Thymus (tissue), 11 donors: ENCODE measurements around the gene B4GALT3. TPM values are rescaled to one million over a fixed set of nuclear protein-coding genes. Genes with fewer than 3 reads are reported as not detected.

Source experiments
- DNase-seq, 9 donors: peaks; one replicate each; pipeline ENCODE4 v3.0.0-alpha.2; 2013; ENCODE audit warnings: low spot score in 9 of 9, low read depth in 6 of 9, missing footprints in 1 of 9
- H3K27ac ChIP-seq, 2 donors: one replicate each; pipeline ENCODE4 v1.5.1; 2013; ENCODE audit warnings: control low read depth in 1 of 2, low read depth in 1 of 2, low read length in 1 of 2, mild to moderate bottlenecking in 1 of 2, moderate library complexity in 1 of 2
- H3K27me3 ChIP-seq, 2 donors: one replicate each; pipeline ENCODE4 v1.5.1; 2013; ENCODE audit warnings: low read length in 1 of 2; ENCODE audit not compliant: control insufficient read depth in 2 of 2, insufficient read depth in 1 of 2
- H3K36me3 ChIP-seq, 2 donors: one replicate each; pipeline ENCODE4 v1.5.1; 2013; ENCODE audit warnings: low read length in 1 of 2, mild to moderate bottlenecking in 1 of 2, moderate library complexity in 1 of 2; ENCODE audit not compliant: control insufficient read depth in 2 of 2, insufficient read depth in 2 of 2
- H3K4me1 ChIP-seq, 2 donors: one replicate each; pipeline ENCODE4 v1.5.1; 2013; ENCODE audit warnings: low read length in 2 of 2; ENCODE audit not compliant: control insufficient read depth in 2 of 2, insufficient read depth in 2 of 2
- H3K4me3 ChIP-seq, 2 donors: one replicate each; pipeline ENCODE4 v1.5.1; 2013; ENCODE audit warnings: low read length in 2 of 2, control low read depth in 1 of 2, mild to moderate bottlenecking in 1 of 2
- H3K9me3 ChIP-seq, 2 donors: one replicate each; pipeline ENCODE4 v1.5.1; 2013; ENCODE audit warnings: low read length in 1 of 2, mild to moderate bottlenecking in 1 of 2; ENCODE audit not compliant: control insufficient read depth in 2 of 2, insufficient read depth in 1 of 2
- WGBS: extraction: QIAGEN DNeasy Blood & Tissue Kit; methylation state at CpG from one replicate; pipeline ENCODE4 v1.1.7; 2013; 5-methylcytosine and 5-hydroxymethylcytosine counted together
- polyA plus RNA-seq: library from polyadenylated mRNA; stranded (reverse); fragments of 200-250 nt; gene quantifications from one replicate; pipeline ENCODE4 v1.2.3, GENCODE V29; 2013
- total RNA-seq: library from RNA; stranded (reverse); fragments of 120-200 nt; gene quantifications from one replicate; pipeline ENCODE4 v1.2.4, GENCODE V29; 2013
- donor health status: healthy.

B4GALT3 gene
- total and polyA plus RNA-seq, 2 donors: 14.3 to 32.0 TPM

GRCh38 chr1:161209790-161210409, 32.6 kb upstream of the B4GALT3 start:
- Histone ChIP-seq H3K27ac (no peak overlapping the region), H3K27me3 (no peaks in the 10 kb centered on the region), H3K36me3 (peaks cover 72 to 80% of the 10 kb centered on the region in 2 donors), H3K4me3 (no peak overlapping the region), H3K4me1 (peaks cover 0 to 6% of the 10 kb centered on the region in 2 donors), H3K9me3 (no peaks in the 10 kb centered on the region)
- DNase-seq: peak in 5 of 9 donors; percentile 40 to 78 (median 53)
- WGBS: 68% methylated on average over 11 of the region's 11 CpGs

- no peaks in the 10 kb centered on the region for H3K27me3 ChIP-seq
- WGBS: 94% methylated on average over 8 of the region's 8 CpGs
- H3K4me1 ChIP-seq: peaks cover 12 to 13% of the 10 kb centered on the region in 2 donors
- no peak for DNase-seq
- H3K27ac ChIP-seq: no peak overlapping the region
- no peak overlapping the region for H3K4me3 ChIP-seq
- H3K36me3 ChIP-seq: peaks cover 52 to 63% of the 10 kb centered on the region in 2 donors
- H3K9me3 ChIP-seq: no peaks in the 10 kb centered on the region
These were observed 29.9 kb upstream of the B4GALT3 start for GRCh38 chr1:161207173-161207572.

GRCh38 chr1:161206411-161207140, 29.3 kb upstream of the B4GALT3 start:
- Histone ChIP-seq H3K9me3 (peaks cover 0 to 4% of the 10 kb centered on the region in 2 donors), H3K4me1 (peaks cover 15 to 18% of the 10 kb centered on the region in 2 donors), H3K36me3 (peaks cover 47 to 57% of the 10 kb centered on the region in 2 donors), H3K27ac (no peak overlapping the region), H3K4me3 (no peak overlapping the region), H3K27me3 (no peaks in the 10 kb centered on the region)
- 97% methylated on average over 12 of the region's 12 CpGs for WGBS
- DNase-seq: no peak

GRCh38 chr1:161201836-161202712, 24.8 kb upstream of the B4GALT3 start, which contains the start of gene NDUFS2:
Gene NDUFS2, plus strand, starts transcription at chr1:161202367. Its CDS starts 19 bp downstream, at chr1:161202386.
- H3K27ac ChIP-seq: peak within 1 kb of the TSS; percentile 90
- peak within 1 kb of the TSS; percentile 56 to 84 for H3K4me3 ChIP-seq
- peaks cover 0 to 2% of the 10 kb centered on the region in 2 donors for H3K27me3 ChIP-seq
- whole genome bisulfite sequencing: 9% methylated on average over 53 of the region's 53 CpGs
- peaks cover 0 to 7% of the 10 kb centered on the region in 2 donors for H3K9me3 ChIP-seq
- peaks cover 17 to 34% of the 10 kb centered on the region in 2 donors for H3K4me1 ChIP-seq
- DNase-seq: peak; percentile 90 to 99 (median 98)
- H3K36me3 ChIP-seq: peaks cover 13 to 23% of the 10 kb centered on the region in 2 donors

- Histone ChIP-seq H3K4me1 (peaks cover 17 to 34% of the 10 kb centered on the region in 2 donors), H3K27ac (peak overlapping the region; percentile 84 to 90), H3K9me3 (peaks cover 0 to 7% of the 10 kb centered on the region in 2 donors), H3K36me3 (peaks cover 4 to 14% of the 10 kb centered on the region in 2 donors), H3K27me3 (peaks cover 0 to 2% of the 10 kb centered on the region in 2 donors), H3K4me3 (peak overlapping the region; percentile 56 to 84)
- no peak for DNase-seq
- 90% methylated on average over 13 of the region's 13 CpGs for WGBS
These were observed 23.9 kb upstream of the B4GALT3 start for GRCh38 chr1:161200992-161201835.

- no peak for DNase-seq
- H3K4me3 ChIP-seq: no peak overlapping the region
- 77% methylated on average over 5 of the region's 5 CpGs for whole genome bisulfite sequencing
- peaks cover 17 to 36% of the 10 kb centered on the region in 2 donors for H3K4me1 ChIP-seq
- H3K27me3 ChIP-seq: peaks cover 0 to 2% of the 10 kb centered on the region in 2 donors
- peak overlapping the region; percentile 37 to 84 for H3K27ac ChIP-seq
- peaks cover 3 to 12% of the 10 kb centered on the region in 2 donors for H3K36me3 ChIP-seq
- peaks cover 0 to 7% of the 10 kb centered on the region in 2 donors for H3K9me3 ChIP-seq
These were observed 23.2 kb upstream of the B4GALT3 start for GRCh38 chr1:161200421-161200991.

- peaks cover 0 to 2% of the 10 kb centered on the region in 2 donors for H3K27me3 ChIP-seq
- H3K4me1 ChIP-seq: peaks cover 17 to 39% of the 10 kb centered on the region in 2 donors
- no peak overlapping the region for H3K4me3 ChIP-seq
- WGBS: 86% methylated on average over 5 of the region's 5 CpGs
- peaks cover 0 to 7% of the 10 kb centered on the region in 2 donors for H3K9me3 ChIP-seq
- DNase-seq: no peak
- peaks cover 3 to 5% of the 10 kb centered on the region in 2 donors for H3K36me3 ChIP-seq
- H3K27ac ChIP-seq: peak overlapping the region in 1 of 2 donors; percentile 71
These were observed 22.3 kb upstream of the B4GALT3 start for GRCh38 chr1:161199506-161200139.
